GM19025 (cell line): Measurements from ENCODE around the gene OR51B2.
"Not testable (repeated sequence)": the region's sequence is repeated elsewhere in the genome, so short reads cannot be mapped to it uniquely, and the experiment has no call there.

ENCODE experiments used
- ATAC-seq: cut with Tn5 transposase; IDR thresholded peaks from one replicate; pipeline ENCODE4 v1.9.1; 2021; ENCODE audit warnings: mild to moderate bottlenecking, low read depth, moderate library complexity; ENCODE audit not compliant: unreplicated experiment

The OR51B2 gene

GRCh38 chr11:5313326-5314023 is 10.6 kb downstream of the OR51B2 start:
- not testable (repeated sequence) for ATAC-seq

GRCh38 chr11:5310423-5310822 is 13.7 kb downstream of the OR51B2 start:
- ATAC-seq, result no peak

- ATAC-seq, result no peak
Observed at GRCh38 chr11:5307256-5308019, 16.7 kb downstream of the OR51B2 start.

- no peak for ATAC-seq
Observed at GRCh38 chr11:5304046-5304445, 20.1 kb downstream of the OR51B2 start.

- ATAC-seq, result no peak
Observed at GRCh38 chr11:5303626-5304025, 20.5 kb downstream of the OR51B2 start.

- no peak for ATAC-seq
Observed at GRCh38 chr11:5301846-5302245, 22.3 kb downstream of the OR51B2 start, which contains the start of gene OR51B4. Gene OR51B4, minus strand, starts transcription at chr11:5301946. Its CDS starts 0 bp downstream, at chr11:5301946.

- ATAC-seq, result no peak
Observed at GRCh38 chr11:5300251-5300650, 23.8 kb downstream of the OR51B2 start.

- ATAC-seq, result no peak
Observed at GRCh38 chr11:5298451-5298850, 25.6 kb downstream of the OR51B2 start.

GRCh38 chr11:5297721-5298323 is 26.3 kb downstream of the OR51B2 start:
- no peak for ATAC-seq

- ATAC-seq, result not testable (repeated sequence)
Observed at GRCh38 chr11:5294342-5294995, 29.6 kb downstream of the OR51B2 start.

- ATAC-seq, result no peak
Observed at GRCh38 chr11:5293028-5293427, 31.1 kb downstream of the OR51B2 start.

- ATAC-seq, result peak; percentile 70
Observed at GRCh38 chr11:5291207-5291838, 32.8 kb downstream of the OR51B2 start.

GRCh38 chr11:5290106-5290505 is 34.0 kb downstream of the OR51B2 start:
- ATAC-seq, result no peak

GRCh38 chr11:5289696-5290095 is 34.4 kb downstream of the OR51B2 start:
- ATAC-seq, result no peak

GRCh38 chr11:5288906-5289550 is 35.1 kb downstream of the OR51B2 start:
- ATAC-seq, result no peak

GRCh38 chr11:5288108-5288905 is 35.8 kb downstream of the OR51B2 start:
- ATAC-seq, result no peak

- ATAC-seq, result no peak
Observed at GRCh38 chr11:5286901-5287300, 37.2 kb downstream of the OR51B2 start.

- ATAC-seq, result no peak
Observed at GRCh38 chr11:5286351-5286750, 37.7 kb downstream of the OR51B2 start.

- ATAC-seq, result no peak
Observed at GRCh38 chr11:5285703-5286340, 38.3 kb downstream of the OR51B2 start.
